ENCODE measurements around the gene ADAM17. TPM values are rescaled to one million over a fixed set of nuclear protein-coding genes. Genes with fewer than 3 reads are reported as not detected.

ADAM17 gene
- total and polyA plus RNA-seq, 9 of the 15 experiments (the other 6 are each of a cell fraction or from before 2014, with no cell fraction given), result 5.8 to 30.0 (median 19.0) TPM

- H3K79me2 ChIP-seq (ENCODE audit: control insufficient read depth, insufficient read depth, low read length), result no peaks in the 10 kb centered on the region
- H2AFZ ChIP-seq (ENCODE audit: low read depth, low read length), result no peak overlapping the region
- no peak overlapping the region for H3K27ac ChIP-seq (ENCODE audit: extremely low read depth, low read depth, low read length)
- no peaks in the 10 kb centered on the region for H3K9me1 ChIP-seq (ENCODE audit: control insufficient read depth, insufficient read depth, low read length)
- 84% methylated on average over 5 of the region's 5 CpGs for WGBS (ENCODE audit: insufficient coverage, low coverage, missing lambda C conversion rate)
- ChIA-PET POLR2A (interaction anchor here (0.6 to 3.9 kb wide), 2 partner anchors 33 to 359 kb away, joined by 5 to 13 read pairs; partner anchors contain the start of gene TAF1B), CTCF (ENCODE audit: low intra/inter-chr PET ratio) (no interaction called here)
- ATAC-seq (no peak; the same call in 2 of the 3 replicates), DNase-seq (ENCODE audit: extremely low read depth in 1 of 4, low spot score in 3 of 4) (no peak), FAIRE-seq (no peak)
- no peaks in the 10 kb centered on the region for H3K9me3 ChIP-seq (replicated peaks; ENCODE audit: control insufficient read depth, insufficient read depth, low read depth, low read length)
- no TSS peak for BruUV-seq (replicated peaks)
- no peaks in the 10 kb centered on the region for H4K20me1 ChIP-seq (replicated peaks; ENCODE audit: control insufficient read depth, insufficient read depth, low read length)
- in situ Hi-C loops (cut with MboI) (no loop called here), intact Hi-C loops (cut with micrococcal nuclease) (loop anchor here (10.0 kb wide), 1 partner anchor 290 kb away; no protein-coding TSS in a partner anchor)
- no peak overlapping the region for H3K4me2 ChIP-seq (ENCODE audit: insufficient read depth, low read length)
- peaks cover 47% of the 10 kb centered on the region for H3K36me3 ChIP-seq (ENCODE audit: control insufficient read depth, insufficient read depth, low read length)
- H3K9ac ChIP-seq (ENCODE audit: insufficient read depth in 1 of 2, low read depth in 2 of 2, low read length in 2 of 2), result no peak overlapping the region
- H3K4me1 ChIP-seq (replicated peaks in 1 of 2; ENCODE audit: control insufficient read depth in 2 of 2, insufficient read depth in 2 of 2, low read length in 2 of 2), result no peaks in the 10 kb centered on the region
- no peaks in the 10 kb centered on the region for H3K27me3 ChIP-seq (ENCODE audit: control insufficient read depth in 2 of 2, insufficient read depth in 2 of 2, low read length in 2 of 2)
- no peak overlapping the region for H3K4me3 ChIP-seq
- TF ChIP-seq ZKSCAN8 (CRISPR knock-in tag; IDR thresholded peaks at IDR 0.05) (no peak), BRD4 (IDR thresholded peaks at IDR 0.05) (no peak), POLR3G (IDR thresholded peaks at IDR 0.05; ENCODE audit: extremely low read depth, insufficient read length, insufficient replicate concordance) (no peak), NFATC3 (IDR thresholded peaks at IDR 0.05) (no peak), RAD21 (CRISPR knock-in tag; conservative IDR thresholded peaks at IDR 0.05 in 1 of 2, IDR thresholded peaks at IDR 0.05 in 1 of 2) (no peak), HIVEP1 (CRISPR knock-in tag; IDR thresholded peaks at IDR 0.05) (no peak), BACH1 (tag; IDR thresholded peaks at IDR 0.05) (no peak), RERE (CRISPR knock-in tag; IDR thresholded peaks at IDR 0.05; ENCODE audit: borderline replicate concordance) (no peak), U2AF2 (optimal IDR thresholded peaks at IDR 0.05; ENCODE audit: low read depth, low read length) (no peak), LARP7 (IDR thresholded peaks at IDR 0.05) (no peak), NELFE (IDR thresholded peaks at IDR 0.05; ENCODE audit: insufficient read depth, insufficient read length) (no peak), MTF1 (CRISPR knock-in tag; IDR thresholded peaks at IDR 0.05; ENCODE audit: borderline replicate concordance) (no peak), NFRKB (IDR thresholded peaks at IDR 0.05; ENCODE audit: low read depth) (no peak)
Observed at GRCh38 chr2:9484533-9484932, 71.1 kb downstream of the ADAM17 start.
